Tibial nerve (tissue), 4 donors: Measurements from ENCODE around the gene SCARF1.

ENCODE experiments used
- CTCF ChIP-seq, 5 experiments: fragments of 200-600 bp in 3 of 5; fragments of 450-650 bp in 2 of 5; sonication (generic) in 3 of 5; IDR thresholded peaks; one replicate each; pipeline ENCODE4 v1.5.1; 2016 to 2019; ENCODE audit warnings: antibody characterized with exemption in 5 of 5, mild to moderate bottlenecking in 3 of 5, moderate library complexity in 2 of 5
- EP300 ChIP-seq, 2 donors: sonication (generic); formaldehyde crosslinking; IDR thresholded peaks; one replicate each; pipeline ENCODE4 v1.6.1; 2017; ENCODE audit warnings: antibody characterized with exemption in 2 of 2, mild to moderate bottlenecking in 1 of 2
- POLR2A ChIP-seq, 2 donors: fragments of 450-650 bp; IDR thresholded peaks; one replicate each; pipeline ENCODE4 v1.6.1; 2017; ENCODE audit warnings: antibody characterized with exemption in 2 of 2, mild to moderate bottlenecking in 2 of 2, moderate library complexity in 2 of 2

- peak; percentile 56 to 99 for TF ChIP-seq EP300 (IDR thresholded peaks at IDR 0.05)
- TF ChIP-seq CTCF (IDR thresholded peaks at IDR 0.05), result peak in 2 of 5 experiments; percentile 26 to 45
- peak; percentile 93 to 97 for TF ChIP-seq POLR2A (IDR thresholded peaks at IDR 0.05)
Observed at GRCh38 chr17:1684378-1685189, 39.1 kb upstream of the SCARF1 start, which contains the start of gene PRPF8.
